ENCODE results near the gene GNE.
A peak's percentile ranks its signal among the peaks of the same experiment; 100 is the strongest.
"Not testable (repeated sequence)": the region's sequence is repeated elsewhere in the genome, so short reads cannot be mapped to it uniquely, and the experiment has no call there.

Gene GNE

GRCh38 chr9:36258208-36258995 is at the start of gene GNE:
Gene GNE, minus strand, starts transcription at chr9:36258448. Its CDS starts 9,093 bp downstream, at chr9:36249355.
- DNase-seq (ENCODE audit: low read depth in 2 of 2): peak; percentile 96 to 97
- peak within 1 kb of the TSS; percentile 73 to 84 for H3K4me3 ChIP-seq (replicated peaks in 1 of 2; ENCODE audit: low read depth in 2 of 2, low read length in 2 of 2)
- TF ChIP-seq CTCF (IDR thresholded peaks at IDR 0.05; ENCODE audit: low read depth, low read length): no peak

- H3K4me3 ChIP-seq (replicated peaks in 1 of 2; ENCODE audit: low read depth in 2 of 2, low read length in 2 of 2): no peak overlapping the region
- DNase-seq (ENCODE audit: low read depth in 2 of 2): peak; percentile 26 to 30
- TF ChIP-seq CTCF (IDR thresholded peaks at IDR 0.05; ENCODE audit: low read depth, low read length): no peak
Measured at GRCh38 chr9:36306471-36307306, 48.4 kb upstream of the GNE start.

- DNase-seq (ENCODE audit: low read depth in 2 of 2); H3K4me3 ChIP-seq (replicated peaks in 1 of 2; ENCODE audit: low read depth in 2 of 2, low read length in 2 of 2): not testable (repeated sequence)
Measured at GRCh38 chr9:36304366-36304765, 46.1 kb upstream of the GNE start.

- DNase-seq (ENCODE audit: low read depth in 2 of 2): no peak
- TF ChIP-seq CTCF (IDR thresholded peaks at IDR 0.05; ENCODE audit: low read depth, low read length): no peak
- no peak overlapping the region for H3K4me3 ChIP-seq (replicated peaks in 1 of 2; ENCODE audit: low read depth in 2 of 2, low read length in 2 of 2)
Measured at GRCh38 chr9:36301227-36301626, 43.0 kb upstream of the GNE start.

- peak; percentile 9 to 21 for DNase-seq (ENCODE audit: low read depth in 2 of 2)
- H3K4me3 ChIP-seq (replicated peaks in 1 of 2; ENCODE audit: low read depth in 2 of 2, low read length in 2 of 2): no peak overlapping the region
- no peak for TF ChIP-seq CTCF (IDR thresholded peaks at IDR 0.05; ENCODE audit: low read depth, low read length)
Measured at GRCh38 chr9:36298566-36298965, 40.3 kb upstream of the GNE start.

GRCh38 chr9:36297798-36298197 is 39.5 kb upstream of the GNE start:
- no peak for TF ChIP-seq CTCF (IDR thresholded peaks at IDR 0.05; ENCODE audit: low read depth, low read length)
- no peak for DNase-seq (ENCODE audit: low read depth in 2 of 2)

GRCh38 chr9:36294996-36295395 is 36.7 kb upstream of the GNE start:
- not testable (repeated sequence) for H3K4me3 ChIP-seq (replicated peaks in 1 of 2; ENCODE audit: low read depth in 2 of 2, low read length in 2 of 2); DNase-seq (ENCODE audit: low read depth in 2 of 2)

More at GRCh38 chr9:36297798-36298197, 39.5 kb upstream of the GNE start:
- no peak overlapping the region for H3K4me3 ChIP-seq (replicated peaks in 1 of 2; ENCODE audit: low read depth in 2 of 2, low read length in 2 of 2)

Data from cardiac fibroblast (primary cell).